Adrenal gland (tissue), 5 donors: ENCODE results near the gene INO80E.

Source experiments
- POLR2A ChIP-seq, 2 donors: fragments of 450-650 bp; IDR thresholded peaks; one replicate each; pipeline ENCODE4 v1.6.1; 2017; ENCODE audit warnings: antibody characterized with exemption in 2 of 2, mild to moderate bottlenecking in 2 of 2, moderate library complexity in 1 of 2
- TF ChIP-seq, protein P1 (sequence below), 6 experiments: fragments of 450-650 bp in 4 of 6; fragments of 200-600 bp in 2 of 6; sonication (generic) in 1 of 6; IDR thresholded peaks; 1 replicate in 5 of 6; 2 replicates in 1 of 6; pipeline versions ENCODE4 v1.5.1 to v1.8.0; 2016 to 2021; ENCODE audit warnings: antibody characterized with exemption in 6 of 6, mild to moderate bottlenecking in 2 of 6, moderate library complexity in 1 of 6
- donor health status: DM: no; HTN: no; CAD: no.

DNA sequence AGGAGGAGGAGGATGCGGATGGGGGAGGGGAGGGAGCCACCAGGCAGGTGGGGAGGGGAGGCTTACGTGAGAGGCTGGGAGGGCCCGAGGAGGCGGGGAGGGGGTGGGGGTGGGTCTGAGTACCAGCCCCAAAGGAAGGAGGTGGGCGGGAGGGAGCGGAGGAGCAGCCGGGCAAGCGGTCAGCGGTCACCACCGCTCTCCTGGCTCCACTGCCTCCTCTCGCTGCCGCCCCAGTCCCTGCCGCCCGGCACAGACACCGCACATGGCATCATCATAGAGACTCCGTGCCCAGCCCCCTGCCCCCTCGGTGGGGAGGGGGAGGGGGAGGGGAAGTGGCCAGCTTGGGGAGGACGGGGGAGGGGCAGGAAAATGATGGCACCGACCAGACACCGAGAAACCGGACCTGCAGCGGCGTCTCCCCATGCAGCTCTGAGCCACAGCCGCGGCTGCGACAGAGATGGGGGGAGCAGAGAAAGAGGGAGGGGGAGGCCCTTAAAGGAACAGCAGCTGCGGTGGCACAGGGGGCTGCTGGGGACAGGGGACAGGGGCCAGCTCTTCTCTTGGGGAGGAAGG, 34.9 kb downstream of the INO80E start, which contains the start of gene TLCD3B:
- TF ChIP-seq, protein P1, sequence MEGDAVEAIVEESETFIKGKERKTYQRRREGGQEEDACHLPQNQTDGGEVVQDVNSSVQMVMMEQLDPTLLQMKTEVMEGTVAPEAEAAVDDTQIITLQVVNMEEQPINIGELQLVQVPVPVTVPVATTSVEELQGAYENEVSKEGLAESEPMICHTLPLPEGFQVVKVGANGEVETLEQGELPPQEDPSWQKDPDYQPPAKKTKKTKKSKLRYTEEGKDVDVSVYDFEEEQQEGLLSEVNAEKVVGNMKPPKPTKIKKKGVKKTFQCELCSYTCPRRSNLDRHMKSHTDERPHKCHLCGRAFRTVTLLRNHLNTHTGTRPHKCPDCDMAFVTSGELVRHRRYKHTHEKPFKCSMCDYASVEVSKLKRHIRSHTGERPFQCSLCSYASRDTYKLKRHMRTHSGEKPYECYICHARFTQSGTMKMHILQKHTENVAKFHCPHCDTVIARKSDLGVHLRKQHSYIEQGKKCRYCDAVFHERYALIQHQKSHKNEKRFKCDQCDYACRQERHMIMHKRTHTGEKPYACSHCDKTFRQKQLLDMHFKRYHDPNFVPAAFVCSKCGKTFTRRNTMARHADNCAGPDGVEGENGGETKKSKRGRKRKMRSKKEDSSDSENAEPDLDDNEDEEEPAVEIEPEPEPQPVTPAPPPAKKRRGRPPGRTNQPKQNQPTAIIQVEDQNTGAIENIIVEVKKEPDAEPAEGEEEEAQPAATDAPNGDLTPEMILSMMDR (IDR thresholded peaks at IDR 0.05): no peak
- TF ChIP-seq POLR2A (IDR thresholded peaks at IDR 0.05): no peak
